ENCODE data around the gene LTO1. TPM values are rescaled to one million over a fixed set of nuclear protein-coding genes. Genes with fewer than 3 reads are reported as not detected.

The LTO1 gene
- total and polyA plus RNA-seq, 2 experiments from 2014 or later, result 20.1 to 23.3 TPM

DNA sequence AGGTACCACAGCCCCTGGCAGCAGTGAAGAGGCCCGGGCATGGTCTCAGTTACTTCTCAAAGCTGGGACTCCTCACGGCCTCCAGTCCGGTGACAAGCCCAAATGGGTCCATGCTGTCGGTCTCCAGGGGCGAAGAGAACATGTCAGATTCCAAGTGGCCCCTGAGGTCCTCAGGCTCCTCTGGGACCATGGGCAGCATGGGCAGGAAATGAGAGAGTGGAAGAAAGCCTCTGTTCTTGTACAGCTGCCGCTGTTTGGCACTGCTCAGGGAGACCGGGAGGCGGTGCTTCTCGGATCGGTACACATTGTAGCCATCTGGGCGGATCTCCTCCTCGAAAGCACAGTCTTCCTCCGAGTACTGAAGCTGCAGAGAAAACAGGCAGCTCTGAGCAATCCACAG, 24.1 kb upstream of the LTO1 start:
- Histone ChIP-seq H3K27me3 (ENCODE audit: insufficient read depth) (no peaks in the 10 kb centered on the region), H3K36me3 (ENCODE audit: insufficient read depth) (peaks cover 20% of the 10 kb centered on the region), H4K20me1 (replicated peaks; ENCODE audit: insufficient read depth) (peaks cover 7% of the 10 kb centered on the region), H3K4me3 (no peak overlapping the region), H3K4me1 (ENCODE audit: insufficient read depth) (peaks cover 24% of the 10 kb centered on the region), H3K9me2 (ENCODE audit: insufficient read depth) (no peaks in the 10 kb centered on the region), H3K27ac (ENCODE audit: low read depth) (no peak overlapping the region), H3K4me2 (no peak overlapping the region), H2AFZ (no peak overlapping the region), H3F3A (replicated peaks; ENCODE audit: low read depth) (peaks cover 33% of the 10 kb centered on the region), H3K79me2 (replicated peaks; ENCODE audit: insufficient read depth) (peaks cover 21% of the 10 kb centered on the region)
- Mint-ChIP-seq H3K36me3 (ENCODE audit: low read depth) (peaks cover 32% of the 10 kb centered on the region), H3K9me3 (no peaks in the 10 kb centered on the region), H3K27ac (no peak overlapping the region), H3K4me3 (no peak overlapping the region), H3K4me1 (peaks cover 38% of the 10 kb centered on the region), H3K27me3 (ENCODE audit: insufficient read depth, low read depth, poor library complexity) (peaks cover 15% of the 10 kb centered on the region)
- ATAC-seq, result no peak
- TF ChIP-seq CREB1 (CRISPR knock-in tag; IDR thresholded peaks at IDR 0.05; ENCODE audit: low read depth), result no peak
- TF ChIP-seq ZNF331 (CRISPR knock-in tag; IDR thresholded peaks at IDR 0.05; ENCODE audit: low read depth), result no peak
- no peak for TF ChIP-seq NANOG (IDR thresholded peaks at IDR 0.05; ENCODE audit: borderline replicate concordance)
- no peak for TF ChIP-seq STAT1 (IDR thresholded peaks at IDR 0.05; ENCODE audit: unreplicated experiment)
- TF ChIP-seq JUNB (IDR thresholded peaks at IDR 0.05; ENCODE audit: unreplicated experiment), result no peak
- TF ChIP-seq, protein P1, sequence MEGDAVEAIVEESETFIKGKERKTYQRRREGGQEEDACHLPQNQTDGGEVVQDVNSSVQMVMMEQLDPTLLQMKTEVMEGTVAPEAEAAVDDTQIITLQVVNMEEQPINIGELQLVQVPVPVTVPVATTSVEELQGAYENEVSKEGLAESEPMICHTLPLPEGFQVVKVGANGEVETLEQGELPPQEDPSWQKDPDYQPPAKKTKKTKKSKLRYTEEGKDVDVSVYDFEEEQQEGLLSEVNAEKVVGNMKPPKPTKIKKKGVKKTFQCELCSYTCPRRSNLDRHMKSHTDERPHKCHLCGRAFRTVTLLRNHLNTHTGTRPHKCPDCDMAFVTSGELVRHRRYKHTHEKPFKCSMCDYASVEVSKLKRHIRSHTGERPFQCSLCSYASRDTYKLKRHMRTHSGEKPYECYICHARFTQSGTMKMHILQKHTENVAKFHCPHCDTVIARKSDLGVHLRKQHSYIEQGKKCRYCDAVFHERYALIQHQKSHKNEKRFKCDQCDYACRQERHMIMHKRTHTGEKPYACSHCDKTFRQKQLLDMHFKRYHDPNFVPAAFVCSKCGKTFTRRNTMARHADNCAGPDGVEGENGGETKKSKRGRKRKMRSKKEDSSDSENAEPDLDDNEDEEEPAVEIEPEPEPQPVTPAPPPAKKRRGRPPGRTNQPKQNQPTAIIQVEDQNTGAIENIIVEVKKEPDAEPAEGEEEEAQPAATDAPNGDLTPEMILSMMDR (conservative IDR thresholded peaks at IDR 0.05; ENCODE audit: low read depth in 2 of 2), result no peak
- TF ChIP-seq, protein P2, sequence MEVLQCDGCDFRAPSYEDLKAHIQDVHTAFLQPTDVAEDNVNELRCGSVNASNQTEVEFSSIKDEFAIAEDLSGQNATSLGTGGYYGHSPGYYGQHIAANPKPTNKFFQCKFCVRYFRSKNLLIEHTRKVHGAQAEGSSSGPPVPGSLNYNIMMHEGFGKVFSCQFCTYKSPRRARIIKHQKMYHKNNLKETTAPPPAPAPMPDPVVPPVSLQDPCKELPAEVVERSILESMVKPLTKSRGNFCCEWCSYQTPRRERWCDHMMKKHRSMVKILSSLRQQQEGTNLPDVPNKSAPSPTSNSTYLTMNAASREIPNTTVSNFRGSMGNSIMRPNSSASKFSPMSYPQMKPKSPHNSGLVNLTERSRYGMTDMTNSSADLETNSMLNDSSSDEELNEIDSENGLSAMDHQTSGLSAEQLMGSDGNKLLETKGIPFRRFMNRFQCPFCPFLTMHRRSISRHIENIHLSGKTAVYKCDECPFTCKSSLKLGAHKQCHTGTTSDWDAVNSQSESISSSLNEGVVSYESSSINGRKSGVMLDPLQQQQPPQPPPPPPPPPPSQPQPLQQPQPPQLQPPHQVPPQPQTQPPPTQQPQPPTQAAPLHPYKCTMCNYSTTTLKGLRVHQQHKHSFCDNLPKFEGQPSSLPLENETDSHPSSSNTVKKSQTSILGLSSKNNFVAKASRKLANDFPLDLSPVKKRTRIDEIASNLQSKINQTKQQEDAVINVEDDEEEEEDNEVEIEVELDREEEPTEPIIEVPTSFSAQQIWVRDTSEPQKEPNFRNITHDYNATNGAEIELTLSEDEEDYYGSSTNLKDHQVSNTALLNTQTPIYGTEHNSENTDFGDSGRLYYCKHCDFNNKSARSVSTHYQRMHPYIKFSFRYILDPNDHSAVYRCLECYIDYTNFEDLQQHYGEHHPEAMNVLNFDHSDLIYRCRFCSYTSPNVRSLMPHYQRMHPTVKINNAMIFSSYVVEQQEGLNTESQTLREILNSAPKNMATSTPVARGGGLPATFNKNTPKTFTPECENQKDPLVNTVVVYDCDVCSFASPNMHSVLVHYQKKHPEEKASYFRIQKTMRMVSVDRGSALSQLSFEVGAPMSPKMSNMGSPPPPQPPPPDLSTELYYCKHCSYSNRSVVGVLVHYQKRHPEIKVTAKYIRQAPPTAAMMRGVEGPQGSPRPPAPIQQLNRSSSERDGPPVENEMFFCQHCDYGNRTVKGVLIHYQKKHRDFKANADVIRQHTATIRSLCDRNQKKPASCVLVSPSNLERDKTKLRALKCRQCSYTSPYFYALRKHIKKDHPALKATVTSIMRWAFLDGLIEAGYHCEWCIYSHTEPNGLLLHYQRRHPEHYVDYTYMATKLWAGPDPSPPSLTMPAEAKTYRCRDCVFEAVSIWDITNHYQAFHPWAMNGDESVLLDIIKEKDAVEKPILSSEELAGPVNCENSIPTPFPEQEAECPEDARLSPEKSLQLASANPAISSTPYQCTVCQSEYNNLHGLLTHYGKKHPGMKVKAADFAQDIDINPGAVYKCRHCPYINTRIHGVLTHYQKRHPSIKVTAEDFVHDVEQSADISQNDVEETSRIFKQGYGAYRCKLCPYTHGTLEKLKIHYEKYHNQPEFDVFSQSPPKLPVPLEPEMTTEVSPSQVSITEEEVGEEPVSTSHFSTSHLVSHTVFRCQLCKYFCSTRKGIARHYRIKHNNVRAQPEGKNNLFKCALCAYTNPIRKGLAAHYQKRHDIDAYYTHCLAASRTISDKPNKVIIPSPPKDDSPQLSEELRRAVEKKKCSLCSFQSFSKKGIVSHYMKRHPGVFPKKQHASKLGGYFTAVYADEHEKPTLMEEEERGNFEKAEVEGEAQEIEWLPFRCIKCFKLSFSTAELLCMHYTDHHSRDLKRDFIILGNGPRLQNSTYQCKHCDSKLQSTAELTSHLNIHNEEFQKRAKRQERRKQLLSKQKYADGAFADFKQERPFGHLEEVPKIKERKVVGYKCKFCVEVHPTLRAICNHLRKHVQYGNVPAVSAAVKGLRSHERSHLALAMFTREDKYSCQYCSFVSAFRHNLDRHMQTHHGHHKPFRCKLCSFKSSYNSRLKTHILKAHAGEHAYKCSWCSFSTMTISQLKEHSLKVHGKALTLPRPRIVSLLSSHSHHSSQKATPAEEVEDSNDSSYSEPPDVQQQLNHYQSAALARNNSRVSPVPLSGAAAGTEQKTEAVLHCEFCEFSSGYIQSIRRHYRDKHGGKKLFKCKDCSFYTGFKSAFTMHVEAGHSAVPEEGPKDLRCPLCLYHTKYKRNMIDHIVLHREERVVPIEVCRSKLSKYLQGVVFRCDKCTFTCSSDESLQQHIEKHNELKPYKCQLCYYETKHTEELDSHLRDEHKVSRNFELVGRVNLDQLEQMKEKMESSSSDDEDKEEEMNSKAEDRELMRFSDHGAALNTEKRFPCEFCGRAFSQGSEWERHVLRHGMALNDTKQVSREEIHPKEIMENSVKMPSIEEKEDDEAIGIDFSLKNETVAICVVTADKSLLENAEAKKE (CRISPR knock-in tag; IDR thresholded peaks at IDR 0.05), result no peak
- no peak for TF ChIP-seq EZH2 (IDR thresholded peaks at IDR 0.05; ENCODE audit: low read depth, unreplicated experiment)
- DNase-seq (ENCODE audit: low spot score), result no peak

All from GM23338 (cell line).